Measurements from ENCODE around the gene CCDC158. TPM values are rescaled to one million over a fixed set of nuclear protein-coding genes. Genes with fewer than 3 reads are reported as not detected.

The CCDC158 gene
- total and polyA plus RNA-seq, 10 of the 15 experiments (the other 5 are each of a cell fraction or from before 2014, with no cell fraction given), result not detected

DNA sequence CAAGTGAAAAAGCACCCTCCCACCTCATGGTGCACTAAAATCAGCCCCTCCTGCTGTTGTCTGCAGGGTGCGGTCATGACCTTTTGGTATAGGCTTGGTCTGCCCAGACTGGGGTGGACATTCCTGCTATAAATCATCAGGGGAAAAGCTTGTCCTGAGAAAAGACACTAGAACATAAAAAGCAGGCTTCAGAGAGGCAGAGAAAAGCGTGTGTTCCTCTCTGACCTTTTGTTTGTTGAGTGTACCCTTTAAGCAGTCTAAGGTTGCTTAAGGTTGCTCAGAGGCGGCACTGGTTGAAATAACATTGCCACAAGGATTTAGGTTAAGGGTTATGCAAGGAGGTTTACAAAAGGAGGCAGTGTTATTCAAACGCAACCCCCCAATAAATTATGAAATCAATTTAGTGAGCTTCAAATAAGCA lies 43.5 kb downstream of the CCDC158 start:
- H3K79me2 ChIP-seq (ENCODE audit: control insufficient read depth, insufficient read depth, low read length), result no peaks in the 10 kb centered on the region
- H3K4me2 ChIP-seq (ENCODE audit: control insufficient read depth, insufficient read depth), result no peak overlapping the region
- no peaks in the 10 kb centered on the region; a peak in 2 of 4 replicates for H3K27me3 ChIP-seq (replicated peaks in 1 of 2; ENCODE audit: control insufficient read depth in 2 of 2, insufficient read depth in 2 of 2, low read length in 1 of 2)
- CTCF ChIA-PET, result interaction anchor here (0.8 to 7.0 kb wide), 18 partner anchors 8 to 382 kb away, joined by 3 to 214 read pairs (median 3); partner anchors contain the start of gene NUP54
- H3K4me3 ChIP-seq, result no peak overlapping the region
- SMC1A ChIA-PET (ENCODE audit: uncharacterized antibody, unreplicated experiment), result interaction anchor here (1.0 to 5.9 kb wide), 13 partner anchors 11 to 382 kb away, joined by 3 to 126 read pairs (median 4); no protein-coding TSS in a partner anchor
- RAD21 ChIA-PET (ENCODE audit: unreplicated experiment), result interaction anchor here (2.7 to 5.8 kb wide), 3 partner anchors 177 to 198 kb away, joined by 10 to 110 read pairs (median 13); no protein-coding TSS in a partner anchor
- FAIRE-seq (no peak), DNase-seq (ENCODE audit: low read depth, low spot score) (no peak), ATAC-seq (no peak)
- in situ Hi-C loops (cut with MboI), result no loop called here
- H3K9me3 ChIP-seq (replicated peaks; ENCODE audit: control insufficient read depth, insufficient read depth, low read length), result peaks cover 3% of the 10 kb centered on the region; the same call in 1 of the 3 replicates
- 39% methylated on average over 4 of the region's 4 CpGs for WGBS (ENCODE audit: insufficient coverage, insufficient replicate concordance, low lambda C conversion rate, missing lambda C conversion rate)
- no peaks in the 10 kb centered on the region for H3K36me3 ChIP-seq (ENCODE audit: control insufficient read depth in 2 of 2, insufficient read depth in 2 of 2, low read length in 1 of 2)
- TF ChIP-seq MYC (IDR thresholded peaks at IDR 0.05; ENCODE audit: insufficient read depth, insufficient read length, insufficient replicate concordance, low read length, severe bottlenecking), result no peak
- BruUV-seq (replicated peaks), result no TSS peak
- no peaks in the 10 kb centered on the region for H4K20me1 ChIP-seq (ENCODE audit: control insufficient read depth, insufficient read depth)
- no peak overlapping the region for H2AFZ ChIP-seq (ENCODE audit: control insufficient read depth, low read depth, low read length)
- H3K9ac ChIP-seq (ENCODE audit: control insufficient read depth, insufficient read depth, low read length), result no peak overlapping the region
- H3K4me1 ChIP-seq (ENCODE audit: control insufficient read depth, insufficient read depth, low read length), result no peaks in the 10 kb centered on the region
- no peak overlapping the region for H3K27ac ChIP-seq (ENCODE audit: control insufficient read depth, insufficient read depth)
- POLR2A ChIA-PET, result interaction anchor here (1.2 kb wide), 1 partner anchor 197 kb away, joined by 3 read pairs; no protein-coding TSS in a partner anchor
- intact Hi-C loops (cut with micrococcal nuclease; ENCODE audit: unreplicated experiment), result no loop called here

DNA sequence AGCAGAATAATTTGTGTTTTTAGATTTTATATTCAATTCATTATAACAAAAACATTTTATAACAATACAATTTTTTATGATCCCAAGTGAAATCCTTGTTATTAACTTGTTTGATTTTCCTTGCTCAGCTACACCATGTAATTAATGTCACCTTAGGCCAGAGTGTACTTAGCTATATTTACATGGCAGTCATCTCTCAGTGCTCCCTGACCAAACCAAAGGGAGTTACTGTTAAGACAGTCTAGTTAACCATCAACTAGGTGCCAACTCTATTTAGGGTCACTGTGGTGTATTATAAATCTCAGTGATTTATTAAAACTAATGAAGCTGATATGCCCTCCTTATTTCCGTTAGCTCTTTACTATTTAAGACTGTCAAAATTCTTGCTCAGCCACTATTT lies 44.4 kb downstream of the CCDC158 start:
- no peak for DNase-seq (ENCODE audit: low read depth, low spot score)
- no peaks in the 10 kb centered on the region; a peak in 2 of 4 replicates for H3K27me3 ChIP-seq (replicated peaks in 1 of 2; ENCODE audit: control insufficient read depth in 2 of 2, insufficient read depth in 2 of 2, low read length in 1 of 2)
- H3K79me2 ChIP-seq (ENCODE audit: control insufficient read depth, insufficient read depth, low read length), result no peaks in the 10 kb centered on the region
- ChIA-PET SMC1A (ENCODE audit: uncharacterized antibody, unreplicated experiment) (interaction anchor here (1.0 to 5.9 kb wide), 5 partner anchors 21 to 381 kb away, joined by 3 to 126 read pairs (median 4); no protein-coding TSS in a partner anchor), RAD21 (ENCODE audit: unreplicated experiment) (interaction anchor here (1.6 to 5.8 kb wide), 4 partner anchors 16 to 197 kb away, joined by 3 to 110 read pairs (median 12); no protein-coding TSS in a partner anchor), POLR2A (interaction anchor here (1.2 kb wide), 1 partner anchor 196 kb away, joined by 3 read pairs; no protein-coding TSS in a partner anchor), CTCF (interaction anchor here (1.0 to 7.0 kb wide), 8 partner anchors 12 to 461 kb away, joined by 3 to 214 read pairs (median 5); no protein-coding TSS in a partner anchor)
- ATAC-seq, result no peak
- H4K20me1 ChIP-seq (ENCODE audit: control insufficient read depth, insufficient read depth), result no peaks in the 10 kb centered on the region
- no peak overlapping the region for H3K27ac ChIP-seq (ENCODE audit: control insufficient read depth, insufficient read depth)
- in situ Hi-C loops (cut with MboI) (no loop called here), intact Hi-C loops (cut with micrococcal nuclease; ENCODE audit: unreplicated experiment) (no loop called here)
- BruUV-seq (replicated peaks), result no TSS peak
- H3K4me1 ChIP-seq (ENCODE audit: control insufficient read depth, insufficient read depth, low read length), result no peaks in the 10 kb centered on the region
- H3K36me3 ChIP-seq (ENCODE audit: control insufficient read depth in 2 of 2, insufficient read depth in 2 of 2, low read length in 1 of 2), result no peaks in the 10 kb centered on the region
- no peak overlapping the region for H3K4me3 ChIP-seq
- H3K4me2 ChIP-seq (ENCODE audit: control insufficient read depth, insufficient read depth), result no peak overlapping the region
- H3K9me3 ChIP-seq (replicated peaks; ENCODE audit: control insufficient read depth, insufficient read depth, low read length), result peaks cover 3% of the 10 kb centered on the region; the same call in 1 of the 3 replicates
- H2AFZ ChIP-seq (ENCODE audit: control insufficient read depth, low read depth, low read length), result no peak overlapping the region
- no peak overlapping the region for H3K9ac ChIP-seq (ENCODE audit: control insufficient read depth, insufficient read depth, low read length)
- FAIRE-seq, result no peak
- 89% methylated on average over 1 of the region's 1 CpG for WGBS (ENCODE audit: insufficient coverage, insufficient replicate concordance, low lambda C conversion rate, missing lambda C conversion rate)
- TF ChIP-seq PAX8 (IDR thresholded peaks at IDR 0.05) (no peak), CBFB (IDR thresholded peaks at IDR 0.05; ENCODE audit: low read depth) (no peak), ESRRA (IDR thresholded peaks at IDR 0.05; ENCODE audit: low read length) (no peak), SP1 (IDR thresholded peaks at IDR 0.05; ENCODE audit: low read depth, low read length) (no peak), RCOR1 (conservative IDR thresholded peaks at IDR 0.05; ENCODE audit: low read depth, low read length) (no peak), CREM (IDR thresholded peaks at IDR 0.05; ENCODE audit: low read depth) (no peak), ZNF24 (IDR thresholded peaks at IDR 0.05) (no peak), RFX5 (IDR thresholded peaks at IDR 0.05; ENCODE audit: low read depth, low read length) (no peak), TAF1 (IDR thresholded peaks at IDR 0.05; ENCODE audit: borderline replicate concordance, low read depth, low read length) (no peak), HSF1 (IDR thresholded peaks at IDR 0.05; ENCODE audit: low read depth, low read length) (no peak), RBBP5 (conservative IDR thresholded peaks at IDR 0.05) (no peak), CEBPB (IDR thresholded peaks at IDR 0.05; ENCODE audit: borderline replicate concordance in 1 of 2, low read depth in 2 of 2, low read length in 2 of 2) (no peak), TBL1XR1 (IDR thresholded peaks at IDR 0.05; ENCODE audit: low read depth, low read length) (no peak), TCF3 (IDR thresholded peaks at IDR 0.05; ENCODE audit: borderline replicate concordance, insufficient read depth, low read depth, low read length) (no peak)
- TF ChIP-seq, protein P1, sequence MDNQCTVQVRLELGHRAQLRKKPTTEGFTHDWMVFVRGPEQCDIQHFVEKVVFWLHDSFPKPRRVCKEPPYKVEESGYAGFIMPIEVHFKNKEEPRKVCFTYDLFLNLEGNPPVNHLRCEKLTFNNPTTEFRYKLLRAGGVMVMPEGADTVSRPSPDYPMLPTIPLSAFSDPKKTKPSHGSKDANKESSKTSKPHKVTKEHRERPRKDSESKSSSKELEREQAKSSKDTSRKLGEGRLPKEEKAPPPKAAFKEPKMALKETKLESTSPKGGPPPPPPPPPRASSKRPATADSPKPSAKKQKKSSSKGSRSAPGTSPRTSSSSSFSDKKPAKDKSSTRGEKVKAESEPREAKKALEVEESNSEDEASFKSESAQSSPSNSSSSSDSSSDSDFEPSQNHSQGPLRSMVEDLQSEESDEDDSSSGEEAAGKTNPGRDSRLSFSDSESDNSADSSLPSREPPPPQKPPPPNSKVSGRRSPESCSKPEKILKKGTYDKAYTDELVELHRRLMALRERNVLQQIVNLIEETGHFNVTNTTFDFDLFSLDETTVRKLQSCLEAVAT (IDR thresholded peaks at IDR 0.05), result no peak

Measured in GM12878 (cell line).